Neural progenitor cell (in vitro differentiated cells): ENCODE measurements around the gene VAV3.

ENCODE experiments used
- CTCF ChIP-seq: fragments of 200-600 bp; sonication (generic); IDR thresholded peaks from 2 replicates; pipeline ENCODE4 v1.5.1; 2017; ENCODE audit warnings: antibody characterized with exemption, mild to moderate bottlenecking
- EZH2 ChIP-seq: fragments of 200-600 bp; sonication (generic); IDR thresholded peaks from 2 replicates; pipeline ENCODE4 v1.6.1; 2017; ENCODE audit warnings: antibody characterized with exemption, mild to moderate bottlenecking, moderate library complexity
- EZH2phosphoT487 ChIP-seq: fragments of 200-600 bp; sonication (generic); IDR thresholded peaks from 2 replicates; pipeline ENCODE4 v1.6.1; 2017; ENCODE audit warnings: antibody characterized with exemption

DNA sequence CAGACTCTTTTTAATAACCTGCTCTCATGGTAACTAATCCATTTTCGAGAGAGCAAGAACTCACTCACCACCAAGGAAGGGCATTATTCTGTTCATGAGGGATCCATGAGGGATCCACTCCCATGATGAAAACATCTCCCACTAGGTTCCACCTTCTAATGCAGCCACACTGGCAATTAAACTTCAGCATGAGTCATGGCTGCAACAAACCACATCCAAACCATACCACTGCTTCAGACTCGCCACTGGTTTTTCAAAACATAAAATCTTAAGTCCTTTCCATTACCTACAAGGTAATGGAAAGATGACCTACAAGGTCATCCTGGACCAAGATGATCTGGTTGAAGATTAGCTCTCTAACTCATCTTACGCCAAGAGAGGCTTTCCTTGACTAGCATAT, 405.1 kb downstream of the VAV3 start:
- no peak for TF ChIP-seq CTCF
- no peak for TF ChIP-seq EZH2
- no peak for TF ChIP-seq EZH2phosphoT487
